Keratinocyte (primary cell): ENCODE results near the gene EPC2. TPM values are rescaled to one million over a fixed set of nuclear protein-coding genes. Genes with fewer than 3 reads are reported as not detected.
A peak's percentile ranks its signal among the peaks of the same experiment; 100 is the strongest.

Source experiments
- DNase-seq: peaks from one replicate; pipeline ENCODE4 v3.0.0-alpha.2; 2011; ENCODE audit warnings: low read depth, missing footprints, low spot score
- FAIRE-seq: peaks from 2 replicates; lab custom pipeline; 2011; peaks lifted over from hg19 to GRCh38; lab: Jason Lieb, UNC
- H2AFZ ChIP-seq: 2 replicates; pipeline ENCODE4 v1.6.0; 2012; ENCODE audit warnings: low read length, control low read depth, inconsistent platforms; ENCODE audit not compliant: control insufficient read depth
- H3K27ac ChIP-seq: 2 replicates; pipeline ENCODE4 v1.5.1; 2011; ENCODE audit warnings: low read length; ENCODE audit not compliant: control insufficient read depth, insufficient read depth
- H3K27me3 ChIP-seq: 3 replicates; pipeline ENCODE4 v1.6.0; 2011; ENCODE audit warnings: low read length; ENCODE audit not compliant: control insufficient read depth, insufficient read depth; ENCODE audit errors: extremely low read depth
- H3K36me3 ChIP-seq, 2 experiments: 2 replicates in 1 of 2; 3 replicates in 1 of 2; pipeline ENCODE4 v1.5.1; 2011; ENCODE audit warnings: low read length in 2 of 2, mild to moderate bottlenecking in 1 of 2; ENCODE audit not compliant: control insufficient read depth in 2 of 2, insufficient read depth in 2 of 2; ENCODE audit errors: extremely low read depth in 1 of 2
- H3K4me1 ChIP-seq: 3 replicates; pipeline ENCODE4 v1.5.1; 2011; ENCODE audit warnings: low read length; ENCODE audit not compliant: control insufficient read depth, insufficient read depth; ENCODE audit errors: extremely low read depth
- H3K4me2 ChIP-seq: 3 replicates; pipeline ENCODE4 v1.6.0; 2011; ENCODE audit warnings: low read depth, low read length; ENCODE audit not compliant: control insufficient read depth, insufficient read depth; ENCODE audit errors: extremely low read depth
- H3K4me3 ChIP-seq, 3 experiments: fragments of 200-600 bp in 1 of 3; sonication (generic) in 1 of 3; 2 replicates in 2 of 3; 3 replicates in 1 of 3; pipeline ENCODE4 v1.5.1; 2011 to 2016; ENCODE audit warnings: low read length in 3 of 3, mild to moderate bottlenecking in 3 of 3, control low read depth in 2 of 3, inconsistent platforms in 1 of 3, low read depth in 1 of 3, mixed read lengths in 1 of 3, mixed run types in 1 of 3, moderate library complexity in 1 of 3; ENCODE audit not compliant: control insufficient read depth in 2 of 3, insufficient read depth in 2 of 3; ENCODE audit errors: extremely low read depth in 1 of 3
- H3K79me2 ChIP-seq: 2 replicates; pipeline ENCODE4 v1.6.0; 2012; ENCODE audit warnings: low read length; ENCODE audit not compliant: control insufficient read depth, insufficient read depth
- H3K9ac ChIP-seq: 3 replicates; pipeline ENCODE4 v1.6.0; 2011; ENCODE audit warnings: low read length; ENCODE audit not compliant: control insufficient read depth, insufficient read depth; ENCODE audit errors: extremely low read depth
- H3K9me1 ChIP-seq: 3 replicates; pipeline ENCODE4 v1.6.0; 2011; ENCODE audit warnings: low read length; ENCODE audit not compliant: control insufficient read depth, insufficient read depth; ENCODE audit errors: extremely low read depth
- H3K9me3 ChIP-seq: 2 replicates; pipeline ENCODE4 v1.5.1; 2012; ENCODE audit warnings: low read depth, low read length; ENCODE audit not compliant: control insufficient read depth
- H4K20me1 ChIP-seq: 3 replicates; pipeline ENCODE4 v1.6.0; 2011; ENCODE audit warnings: low read length; ENCODE audit not compliant: control insufficient read depth, insufficient read depth; ENCODE audit errors: extremely low read depth
- CTCF ChIP-seq, 3 experiments: IDR thresholded peaks in 1 of 3; conservative IDR thresholded peaks in 1 of 3; optimal IDR thresholded peaks in 1 of 3; 2 replicates in 2 of 3; 3 replicates in 1 of 3; pipeline versions ENCODE3 to v1.5.1; 2011; ENCODE audit warnings: low read length in 3 of 3, mild to moderate bottlenecking in 3 of 3, moderate library complexity in 2 of 3, control low read depth in 1 of 3, inconsistent platforms in 1 of 3; ENCODE audit not compliant: insufficient read depth in 2 of 3; ENCODE audit errors: extremely low read depth in 1 of 3
- EZH2 ChIP-seq: IDR thresholded peaks from one replicate; pipeline ENCODE4 v1.6.1; 2012; ENCODE audit warnings: inconsistent platforms, mild to moderate bottlenecking, low read length, moderate library complexity
- dilution Hi-C: fragments of 300-500 bp; cut with MboI; formaldehyde crosslinking; loops from one replicate; pipeline ENCODE4 v1.7.0; 2020; ENCODE audit warnings: low sequenced_read_pairs; ENCODE audit not compliant: extremely low pct_ligation_motif_present
- polyA plus RNA-seq, 5 experiments: library from polyadenylated mRNA; depleted of rRNA in 3 of 5; stranded (reverse) in 3 of 5; stranded (forward) in 1 of 5; unstranded in 1 of 5; fragments of >200 nt; gene quantifications; 1 replicate in 1 of 5; 2 replicates in 3 of 5; 3 replicates in 1 of 5; pipeline versions ENCODE4 v1.2.1 to v1.2.3, GENCODE V29; 2011 to 2012; ENCODE audit warnings: missing spikeins in 2 of 5, low read depth in 1 of 5, low replicate concordance in 1 of 5

EPC2 gene
- polyA plus RNA-seq, 1 donor (not counting 4 experiments of a cell fraction or from before 2014, with no cell fraction given): 13.1 TPM

- Histone ChIP-seq H3K9me1 (no peaks in the 10 kb centered on the region), H4K20me1 (no peaks in the 10 kb centered on the region), H3K4me1 (peaks cover 3% of the 10 kb centered on the region), H3K4me2 (no peak overlapping the region), H3K9me3 (no peaks in the 10 kb centered on the region), H2AFZ (no peak overlapping the region), H3K79me2 (no peaks in the 10 kb centered on the region), H3K36me3 (no peaks in the 10 kb centered on the region), H3K9ac (no peak overlapping the region), H3K27me3 (no peaks in the 10 kb centered on the region), H3K4me3 (no peak overlapping the region), H3K27ac (no peak overlapping the region)
- no peak for TF ChIP-seq CTCF (optimal IDR thresholded peaks at IDR 0.05 in 1 of 3, IDR thresholded peaks at IDR 0.05 in 1 of 3, conservative IDR thresholded peaks at IDR 0.05 in 1 of 3; ENCODE audit: extremely low read depth in 1 of 3, insufficient read depth in 2 of 3, low read length in 3 of 3)
- no peak for TF ChIP-seq EZH2
- DNase-seq (no peak), FAIRE-seq (no peak)
- dilution Hi-C loops: no loop called here
Measured at GRCh38 chr2:148607566-148607965, 37.0 kb upstream of the EPC2 start.

- Histone ChIP-seq H3K4me2 (peak overlapping the region; percentile 55), H3K79me2 (no peaks in the 10 kb centered on the region), H3K9me1 (no peaks in the 10 kb centered on the region), H2AFZ (peak overlapping the region; percentile 43), H3K36me3 (no peaks in the 10 kb centered on the region), H3K9ac (no peak overlapping the region), H4K20me1 (no peaks in the 10 kb centered on the region), H3K27ac (no peak overlapping the region), H3K9me3 (no peaks in the 10 kb centered on the region), H3K4me3 (no peak overlapping the region), H3K4me1 (peaks cover 20% of the 10 kb centered on the region), H3K27me3 (no peaks in the 10 kb centered on the region)
- TF ChIP-seq EZH2: no peak
- TF ChIP-seq CTCF (optimal IDR thresholded peaks at IDR 0.05 in 1 of 3, IDR thresholded peaks at IDR 0.05 in 1 of 3, conservative IDR thresholded peaks at IDR 0.05 in 1 of 3; ENCODE audit: extremely low read depth in 1 of 3, insufficient read depth in 2 of 3, low read length in 3 of 3): no peak
- dilution Hi-C loops: no loop called here
- FAIRE-seq (no peak), DNase-seq (no peak)
Measured at GRCh38 chr2:148613231-148614013, 31.1 kb upstream of the EPC2 start.
